Measurements from ENCODE around the gene SLC50A1. TPM values are rescaled to one million over a fixed set of nuclear protein-coding genes. Genes with fewer than 3 reads are reported as not detected.
A peak's percentile ranks its signal among the peaks of the same experiment; 100 is the strongest.

The SLC50A1 gene
- total and polyA plus RNA-seq, 2 of the 8 experiments (the other 6 are each of a cell fraction or from before 2014, with no cell fraction given): 36.5 to 90.8 TPM

GRCh38 chr1:155172732-155173477, 37.3 kb downstream of the SLC50A1 start, which contains the start of gene KRTCAP2 (continued):
- TF ChIP-seq RBBP5 (IDR thresholded peaks at IDR 0.05; ENCODE audit: borderline replicate concordance, low read depth, low read length) (0 out of 2 replicates have a peak, but pooled peaks have one; percentile 80), SIN3A (conservative IDR thresholded peaks at IDR 0.05 in 1 of 2, IDR thresholded peaks at IDR 0.05 in 1 of 2; ENCODE audit: low read depth in 1 of 2, low read length in 2 of 2) (peak; percentile 14 to 78; a peak in 3 of 4 replicates)
